Keratinocyte (primary cell): Measurements from ENCODE around the gene CORO2A. TPM values are rescaled to one million over a fixed set of nuclear protein-coding genes. Genes with fewer than 3 reads are reported as not detected.

ENCODE experiments used
- DNase-seq: peaks from one replicate; pipeline ENCODE4 v3.0.0-alpha.2; 2011; ENCODE audit warnings: low read depth, missing footprints, low spot score
- FAIRE-seq: peaks from 2 replicates; lab custom pipeline; 2011; peaks lifted over from hg19 to GRCh38; lab: Jason Lieb, UNC
- H2AFZ ChIP-seq: 2 replicates; pipeline ENCODE4 v1.6.0; 2012; ENCODE audit warnings: low read length, control low read depth, inconsistent platforms; ENCODE audit not compliant: control insufficient read depth
- H3K27ac ChIP-seq: 2 replicates; pipeline ENCODE4 v1.5.1; 2011; ENCODE audit warnings: low read length; ENCODE audit not compliant: control insufficient read depth, insufficient read depth
- H3K27me3 ChIP-seq: 3 replicates; pipeline ENCODE4 v1.6.0; 2011; ENCODE audit warnings: low read length; ENCODE audit not compliant: control insufficient read depth, insufficient read depth; ENCODE audit errors: extremely low read depth
- H3K36me3 ChIP-seq, 2 experiments: 2 replicates in 1 of 2; 3 replicates in 1 of 2; pipeline ENCODE4 v1.5.1; 2011; ENCODE audit warnings: low read length in 2 of 2, mild to moderate bottlenecking in 1 of 2; ENCODE audit not compliant: control insufficient read depth in 2 of 2, insufficient read depth in 2 of 2; ENCODE audit errors: extremely low read depth in 1 of 2
- H3K4me1 ChIP-seq: 3 replicates; pipeline ENCODE4 v1.5.1; 2011; ENCODE audit warnings: low read length; ENCODE audit not compliant: control insufficient read depth, insufficient read depth; ENCODE audit errors: extremely low read depth
- H3K4me2 ChIP-seq: 3 replicates; pipeline ENCODE4 v1.6.0; 2011; ENCODE audit warnings: low read depth, low read length; ENCODE audit not compliant: control insufficient read depth, insufficient read depth; ENCODE audit errors: extremely low read depth
- H3K4me3 ChIP-seq, 3 experiments: fragments of 200-600 bp in 1 of 3; sonication (generic) in 1 of 3; 2 replicates in 2 of 3; 3 replicates in 1 of 3; pipeline ENCODE4 v1.5.1; 2011 to 2016; ENCODE audit warnings: low read length in 3 of 3, mild to moderate bottlenecking in 3 of 3, control low read depth in 2 of 3, inconsistent platforms in 1 of 3, low read depth in 1 of 3, mixed read lengths in 1 of 3, mixed run types in 1 of 3, moderate library complexity in 1 of 3; ENCODE audit not compliant: control insufficient read depth in 2 of 3, insufficient read depth in 2 of 3; ENCODE audit errors: extremely low read depth in 1 of 3
- H3K79me2 ChIP-seq: 2 replicates; pipeline ENCODE4 v1.6.0; 2012; ENCODE audit warnings: low read length; ENCODE audit not compliant: control insufficient read depth, insufficient read depth
- H3K9ac ChIP-seq: 3 replicates; pipeline ENCODE4 v1.6.0; 2011; ENCODE audit warnings: low read length; ENCODE audit not compliant: control insufficient read depth, insufficient read depth; ENCODE audit errors: extremely low read depth
- H3K9me1 ChIP-seq: 3 replicates; pipeline ENCODE4 v1.6.0; 2011; ENCODE audit warnings: low read length; ENCODE audit not compliant: control insufficient read depth, insufficient read depth; ENCODE audit errors: extremely low read depth
- H3K9me3 ChIP-seq: 2 replicates; pipeline ENCODE4 v1.5.1; 2012; ENCODE audit warnings: low read depth, low read length; ENCODE audit not compliant: control insufficient read depth
- H4K20me1 ChIP-seq: 3 replicates; pipeline ENCODE4 v1.6.0; 2011; ENCODE audit warnings: low read length; ENCODE audit not compliant: control insufficient read depth, insufficient read depth; ENCODE audit errors: extremely low read depth
- CTCF ChIP-seq, 3 experiments: IDR thresholded peaks in 1 of 3; conservative IDR thresholded peaks in 1 of 3; optimal IDR thresholded peaks in 1 of 3; 2 replicates in 2 of 3; 3 replicates in 1 of 3; pipeline versions ENCODE3 to v1.5.1; 2011; ENCODE audit warnings: low read length in 3 of 3, mild to moderate bottlenecking in 3 of 3, moderate library complexity in 2 of 3, control low read depth in 1 of 3, inconsistent platforms in 1 of 3; ENCODE audit not compliant: insufficient read depth in 2 of 3; ENCODE audit errors: extremely low read depth in 1 of 3
- EZH2 ChIP-seq: IDR thresholded peaks from one replicate; pipeline ENCODE4 v1.6.1; 2012; ENCODE audit warnings: inconsistent platforms, mild to moderate bottlenecking, low read length, moderate library complexity
- dilution Hi-C: fragments of 300-500 bp; cut with MboI; formaldehyde crosslinking; loops from one replicate; pipeline ENCODE4 v1.7.0; 2020; ENCODE audit warnings: low sequenced_read_pairs; ENCODE audit not compliant: extremely low pct_ligation_motif_present
- polyA plus RNA-seq, 5 experiments: library from polyadenylated mRNA; depleted of rRNA in 3 of 5; stranded (reverse) in 3 of 5; stranded (forward) in 1 of 5; unstranded in 1 of 5; fragments of >200 nt; gene quantifications; 1 replicate in 1 of 5; 2 replicates in 3 of 5; 3 replicates in 1 of 5; pipeline versions ENCODE4 v1.2.1 to v1.2.3, GENCODE V29; 2011 to 2012; ENCODE audit warnings: missing spikeins in 2 of 5, low read depth in 1 of 5, low replicate concordance in 1 of 5

The CORO2A gene
- polyA plus RNA-seq, 1 donor (not counting 4 experiments of a cell fraction or from before 2014, with no cell fraction given) = 31.7 TPM

DNA sequence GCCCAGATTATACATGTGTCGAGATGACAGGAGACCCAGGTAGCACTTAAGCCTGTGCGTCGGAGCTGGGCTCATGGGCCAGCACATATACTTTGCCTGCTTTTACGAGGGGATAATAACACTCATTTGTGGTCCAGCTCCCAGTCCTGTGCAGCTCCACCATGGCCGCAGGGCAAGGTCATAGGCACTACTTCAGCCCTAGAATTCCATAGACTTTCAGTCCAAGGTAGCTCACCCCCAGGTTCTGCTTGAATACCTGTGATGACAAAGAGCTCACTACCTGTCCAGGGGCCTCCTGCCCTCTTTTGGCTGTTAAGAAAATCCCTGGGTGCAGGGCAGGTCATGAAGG, 1.7 kb downstream of the CORO2A start:
- H3K4me1 ChIP-seq = peaks cover 32% of the 10 kb centered on the region
- H3K27ac ChIP-seq = no peak overlapping the region
- H3K27me3 ChIP-seq = no peaks in the 10 kb centered on the region
- H3K79me2 ChIP-seq = peaks cover 60% of the 10 kb centered on the region
- H3K36me3 ChIP-seq = no peaks in the 10 kb centered on the region
- FAIRE-seq (no peak), DNase-seq (no peak)
- no peaks in the 10 kb centered on the region for H3K9me3 ChIP-seq
- no peak overlapping the region for H3K9ac ChIP-seq
- no peak for TF ChIP-seq CTCF (optimal IDR thresholded peaks at IDR 0.05 in 1 of 3, IDR thresholded peaks at IDR 0.05 in 1 of 3, conservative IDR thresholded peaks at IDR 0.05 in 1 of 3; ENCODE audit: extremely low read depth in 1 of 3, insufficient read depth in 2 of 3, low read length in 3 of 3)
- dilution Hi-C loops = no loop called here
- H3K4me3 ChIP-seq = peak overlapping the region in 2 of 3 experiments; percentile 79 to 81
- no peaks in the 10 kb centered on the region for H3K9me1 ChIP-seq
- no peak overlapping the region for H2AFZ ChIP-seq
- H3K4me2 ChIP-seq = peak overlapping the region; percentile 87
- H4K20me1 ChIP-seq = no peaks in the 10 kb centered on the region

GRCh38 chr9:98189412-98189811, 3.0 kb downstream of the CORO2A start:
- TF ChIP-seq EZH2 (no peak), CTCF (optimal IDR thresholded peaks at IDR 0.05 in 1 of 3, IDR thresholded peaks at IDR 0.05 in 1 of 3, conservative IDR thresholded peaks at IDR 0.05 in 1 of 3; ENCODE audit: extremely low read depth in 1 of 3, insufficient read depth in 2 of 3, low read length in 3 of 3) (no peak)
- peaks cover 2% of the 10 kb centered on the region for H3K9me1 ChIP-seq
- H3K4me1 ChIP-seq = peaks cover 43% of the 10 kb centered on the region
- no peaks in the 10 kb centered on the region for H4K20me1 ChIP-seq
- H3K4me2 ChIP-seq = no peak overlapping the region
- no peak overlapping the region for H3K4me3 ChIP-seq
- H3K79me2 ChIP-seq = peaks cover 73% of the 10 kb centered on the region
- DNase-seq (no peak), FAIRE-seq (no peak)
- H3K36me3 ChIP-seq = no peaks in the 10 kb centered on the region
- no peak overlapping the region for H2AFZ ChIP-seq
- H3K27ac ChIP-seq = no peak overlapping the region
- no peaks in the 10 kb centered on the region for H3K27me3 ChIP-seq
- no peak overlapping the region for H3K9ac ChIP-seq
- dilution Hi-C loops = no loop called here
- H3K9me3 ChIP-seq = no peaks in the 10 kb centered on the region
